Spleen (tissue), 11 donors: ENCODE results near the gene TRPM1. TPM values are rescaled to one million over a fixed set of nuclear protein-coding genes. Genes with fewer than 3 reads are reported as not detected.
A peak's percentile ranks its signal among the peaks of the same experiment; 100 is the strongest.

Experiments
- DNase-seq: peaks from one replicate; pipeline ENCODE4 v3.0.0-alpha.2; 2020
- H3K27ac ChIP-seq, 8 donors: fragments of 200-600 bp; sonication (generic) in 7 of 8; 1 replicate in 4 of 8; 2 replicates in 4 of 8; pipeline versions ENCODE4 v1.5.0 to v1.8.0; 2016 to 2021; ENCODE audit warnings: inconsistent platforms in 4 of 8, mild to moderate bottlenecking in 4 of 8, moderate library complexity in 1 of 8
- H3K27me3 ChIP-seq, 7 donors: fragments of 200-600 bp; sonication (generic) in 6 of 7; replicated peaks in 1 of 7; 1 replicate in 4 of 7; 2 replicates in 3 of 7; pipeline versions ENCODE4 v1.5.0 to v1.8.0; 2016 to 2021; ENCODE audit warnings: inconsistent platforms in 3 of 7, mild to moderate bottlenecking in 1 of 7
- H3K36me3 ChIP-seq, 6 donors: fragments of 200-600 bp; sonication (generic) in 5 of 6; 1 replicate in 4 of 6; 2 replicates in 2 of 6; pipeline versions ENCODE4 v1.5.0 to v1.8.0; 2016 to 2021; ENCODE audit warnings: inconsistent platforms in 2 of 6
- H3K4me1 ChIP-seq, 6 donors: fragments of 200-600 bp; sonication (generic) in 5 of 6; 1 replicate in 3 of 6; 2 replicates in 3 of 6; pipeline versions ENCODE4 v1.5.0 to v1.8.0; 2016 to 2021; ENCODE audit warnings: inconsistent platforms in 3 of 6
- H3K4me3 ChIP-seq, 8 donors: fragments of 200-600 bp; sonication (generic) in 7 of 8; 1 replicate in 4 of 8; 2 replicates in 4 of 8; pipeline versions ENCODE4 v1.5.0 to v1.8.0; 2016 to 2021; ENCODE audit warnings: inconsistent platforms in 4 of 8, mild to moderate bottlenecking in 4 of 8, moderate library complexity in 2 of 8
- H3K9me3 ChIP-seq, 8 donors: fragments of 200-600 bp; sonication (generic) in 7 of 8; 1 replicate in 4 of 8; 2 replicates in 4 of 8; pipeline versions ENCODE4 v1.5.0 to v1.8.0; 2016 to 2021; ENCODE audit warnings: inconsistent platforms in 4 of 8
- CTCF ChIP-seq, 11 experiments: fragments of 200-600 bp in 7 of 11; fragments of 450-650 bp in 4 of 11; sonication (generic) in 4 of 11; IDR thresholded peaks in 8 of 11; conservative IDR thresholded peaks in 3 of 11; 1 replicate in 7 of 11; 2 replicates in 4 of 11; pipeline versions ENCODE4 v1.4.0 to v1.8.0; 2016 to 2021; ENCODE audit warnings: antibody characterized with exemption in 11 of 11, inconsistent platforms in 4 of 11, mild to moderate bottlenecking in 1 of 11
- POLR2A ChIP-seq, 3 donors: fragments of 450-650 bp; IDR thresholded peaks; one replicate each; pipeline ENCODE4 v1.5.1; 2017; ENCODE audit warnings: antibody characterized with exemption in 3 of 3, mild to moderate bottlenecking in 1 of 3
- POLR2AphosphoS5 ChIP-seq, 3 donors: sonication (generic); formaldehyde crosslinking; IDR thresholded peaks; one replicate each; pipeline ENCODE4 v1.5.1; 2017; ENCODE audit warnings: antibody characterized with exemption in 3 of 3
- WGBS, 5 donors: extraction: QIAGEN DNeasy Blood & Tissue Kit in 3 of 5; methylation state at CpG; one replicate each; pipeline versions ENCODE4 v1.1.5 to v1.1.7; 2013 to 2018; 5-methylcytosine and 5-hydroxymethylcytosine counted together
- intact Hi-C: fragments of 100-400 bp; cut with DNase I; formaldehyde crosslinking; loops from one replicate; pipeline ENCODE4 v1.15.0; 2023; ENCODE audit warnings: low total_unique reads
- polyA plus RNA-seq, 3 donors: library from polyadenylated mRNA; stranded (reverse); fragments of 200-250 nt; gene quantifications; one replicate each; pipeline ENCODE4 v1.2.1, GENCODE V29; 2013
- total RNA-seq, 7 donors: library from RNA; depleted of rRNA in 3 of 7; stranded (reverse); fragments of >200 nt in 3 of 7; fragmentation: NEBNext Ultra II Directional in 4 of 7; extraction: Animal tissue kit (Norgen Biotek cat#: 25700) in 4 of 7; gene quantifications; one replicate each; pipeline versions ENCODE4 v1.1.0 to v1.2.1, GENCODE V29; 2016 to 2021
- donor health status: healthy with polysubstance abuse.
- donor health status: DM: no; HTN: no; CAD: no; lungs with moderate emphysema.
- donor health status: DM: no; HTN: no; CAD: no.
- donor health status: Bipolar disorder and iron deficiency.
- donor health status: healthy.
- donor health status: DM: no; HTN: no; CAD: no.
- donor health status: DM: yes; HTN: yes; CAD: no.

TRPM1 gene
- total and polyA plus RNA-seq, 10 donors = 0.06 to 0.42 TPM; not detected in 8

- 29 to 37% (median 32%) methylated on average over 19 of the region's 19 CpGs for WGBS, 5 donors
Observed at GRCh38 chr15:31128919-31129768, 27.6 kb upstream of the TRPM1 start.

GRCh38 chr15:31128477-31128876 is 27.0 kb upstream of the TRPM1 start:
- peaks cover 0 to under 1% (median 0%) of the 10 kb centered on the region in 8 donors for H3K9me3 ChIP-seq
- WGBS, 5 donors = 74 to 91% (median 79%) methylated on average over 5 to 6 of the region's 6 CpGs
- intact Hi-C loops = loop anchor here (10.0 kb wide), 2 partner anchors 144 to 184 kb away; no protein-coding TSS in a partner anchor
- TF ChIP-seq POLR2A (IDR thresholded peaks at IDR 0.05) (no peak), CTCF (IDR thresholded peaks at IDR 0.05 in 8 of 11, conservative IDR thresholded peaks at IDR 0.05 in 3 of 11) (no peak), POLR2AphosphoS5 (IDR thresholded peaks at IDR 0.05) (no peak)
- no peak for DNase-seq
- H3K27ac ChIP-seq = no peak overlapping the region
- H3K4me1 ChIP-seq = peaks cover 0 to 10% (median 9%) of the 10 kb centered on the region in 6 donors
- no peaks in the 10 kb centered on the region for H3K36me3 ChIP-seq
- H3K27me3 ChIP-seq = no peaks in the 10 kb centered on the region
- no peak overlapping the region for H3K4me3 ChIP-seq

More at GRCh38 chr15:31128919-31129768, 27.6 kb upstream of the TRPM1 start:
- no peak for TF ChIP-seq POLR2A (IDR thresholded peaks at IDR 0.05)
- TF ChIP-seq CTCF (IDR thresholded peaks at IDR 0.05 in 8 of 11, conservative IDR thresholded peaks at IDR 0.05 in 3 of 11) = peak; percentile 62 to 93 (median 90)
- peak in 2 of 3 donors; percentile 38 to 56 for TF ChIP-seq POLR2AphosphoS5 (IDR thresholded peaks at IDR 0.05)
- H3K36me3 ChIP-seq = no peaks in the 10 kb centered on the region
- no peaks in the 10 kb centered on the region for H3K27me3 ChIP-seq
- intact Hi-C loops = loop anchor here (10.0 kb wide), 2 partner anchors 144 to 184 kb away; no protein-coding TSS in a partner anchor
- no peaks in the 10 kb centered on the region for H3K9me3 ChIP-seq
- H3K4me1 ChIP-seq = peaks cover 0 to 10% (median 9%) of the 10 kb centered on the region in 6 donors
- H3K4me3 ChIP-seq = peak overlapping the region in 1 of 8 donors; percentile 30
- peak; percentile 95 for DNase-seq
- H3K27ac ChIP-seq = no peak overlapping the region

GRCh38 chr15:31127596-31128261 is 26.2 kb upstream of the TRPM1 start:
- no peaks in the 10 kb centered on the region for H3K36me3 ChIP-seq
- H3K9me3 ChIP-seq = peaks cover 0 to 7% (median 4%) of the 10 kb centered on the region in 8 donors
- no peaks in the 10 kb centered on the region for H3K27me3 ChIP-seq
- no peak for TF ChIP-seq POLR2A (IDR thresholded peaks at IDR 0.05)
- TF ChIP-seq POLR2AphosphoS5 (IDR thresholded peaks at IDR 0.05) = no peak
- TF ChIP-seq CTCF (IDR thresholded peaks at IDR 0.05 in 8 of 11, conservative IDR thresholded peaks at IDR 0.05 in 3 of 11) = no peak
- H3K4me3 ChIP-seq = no peak overlapping the region
- intact Hi-C loops = loop anchor here (10.0 kb wide), 2 partner anchors 143 to 183 kb away; no protein-coding TSS in a partner anchor
- H3K27ac ChIP-seq = no peak overlapping the region
- DNase-seq = no peak
- peaks cover 0 to 10% (median 9%) of the 10 kb centered on the region in 6 donors for H3K4me1 ChIP-seq
- 74 to 86% (median 83%) methylated on average over 13 of the region's 13 CpGs for WGBS, 5 donors
